Keratinocyte (primary cell): ENCODE measurements around the gene FCF1. TPM values are rescaled to one million over a fixed set of nuclear protein-coding genes. Genes with fewer than 3 reads are reported as not detected.

Experiments used
- DNase-seq: peaks from one replicate; pipeline ENCODE4 v3.0.0-alpha.2; 2011; ENCODE audit warnings: low read depth, missing footprints, low spot score
- FAIRE-seq: peaks from 2 replicates; lab custom pipeline; 2011; peaks lifted over from hg19 to GRCh38; lab: Jason Lieb, UNC
- H2AFZ ChIP-seq: 2 replicates; pipeline ENCODE4 v1.6.0; 2012; ENCODE audit warnings: low read length, control low read depth, inconsistent platforms; ENCODE audit not compliant: control insufficient read depth
- H3K27ac ChIP-seq: 2 replicates; pipeline ENCODE4 v1.5.1; 2011; ENCODE audit warnings: low read length; ENCODE audit not compliant: control insufficient read depth, insufficient read depth
- H3K27me3 ChIP-seq: 3 replicates; pipeline ENCODE4 v1.6.0; 2011; ENCODE audit warnings: low read length; ENCODE audit not compliant: control insufficient read depth, insufficient read depth; ENCODE audit errors: extremely low read depth
- H3K36me3 ChIP-seq, 2 experiments: 2 replicates in 1 of 2; 3 replicates in 1 of 2; pipeline ENCODE4 v1.5.1; 2011; ENCODE audit warnings: low read length in 2 of 2, mild to moderate bottlenecking in 1 of 2; ENCODE audit not compliant: control insufficient read depth in 2 of 2, insufficient read depth in 2 of 2; ENCODE audit errors: extremely low read depth in 1 of 2
- H3K4me1 ChIP-seq: 3 replicates; pipeline ENCODE4 v1.5.1; 2011; ENCODE audit warnings: low read length; ENCODE audit not compliant: control insufficient read depth, insufficient read depth; ENCODE audit errors: extremely low read depth
- H3K4me2 ChIP-seq: 3 replicates; pipeline ENCODE4 v1.6.0; 2011; ENCODE audit warnings: low read depth, low read length; ENCODE audit not compliant: control insufficient read depth, insufficient read depth; ENCODE audit errors: extremely low read depth
- H3K4me3 ChIP-seq, 3 experiments: fragments of 200-600 bp in 1 of 3; sonication (generic) in 1 of 3; 2 replicates in 2 of 3; 3 replicates in 1 of 3; pipeline ENCODE4 v1.5.1; 2011 to 2016; ENCODE audit warnings: low read length in 3 of 3, mild to moderate bottlenecking in 3 of 3, control low read depth in 2 of 3, inconsistent platforms in 1 of 3, low read depth in 1 of 3, mixed read lengths in 1 of 3, mixed run types in 1 of 3, moderate library complexity in 1 of 3; ENCODE audit not compliant: control insufficient read depth in 2 of 3, insufficient read depth in 2 of 3; ENCODE audit errors: extremely low read depth in 1 of 3
- H3K79me2 ChIP-seq: 2 replicates; pipeline ENCODE4 v1.6.0; 2012; ENCODE audit warnings: low read length; ENCODE audit not compliant: control insufficient read depth, insufficient read depth
- H3K9ac ChIP-seq: 3 replicates; pipeline ENCODE4 v1.6.0; 2011; ENCODE audit warnings: low read length; ENCODE audit not compliant: control insufficient read depth, insufficient read depth; ENCODE audit errors: extremely low read depth
- H3K9me1 ChIP-seq: 3 replicates; pipeline ENCODE4 v1.6.0; 2011; ENCODE audit warnings: low read length; ENCODE audit not compliant: control insufficient read depth, insufficient read depth; ENCODE audit errors: extremely low read depth
- H3K9me3 ChIP-seq: 2 replicates; pipeline ENCODE4 v1.5.1; 2012; ENCODE audit warnings: low read depth, low read length; ENCODE audit not compliant: control insufficient read depth
- H4K20me1 ChIP-seq: 3 replicates; pipeline ENCODE4 v1.6.0; 2011; ENCODE audit warnings: low read length; ENCODE audit not compliant: control insufficient read depth, insufficient read depth; ENCODE audit errors: extremely low read depth
- EZH2 ChIP-seq: IDR thresholded peaks from one replicate; pipeline ENCODE4 v1.6.1; 2012; ENCODE audit warnings: inconsistent platforms, mild to moderate bottlenecking, low read length, moderate library complexity
- dilution Hi-C: fragments of 300-500 bp; cut with MboI; formaldehyde crosslinking; loops from one replicate; pipeline ENCODE4 v1.7.0; 2020; ENCODE audit warnings: low sequenced_read_pairs; ENCODE audit not compliant: extremely low pct_ligation_motif_present
- polyA plus RNA-seq, 5 experiments: library from polyadenylated mRNA; depleted of rRNA in 3 of 5; stranded (reverse) in 3 of 5; stranded (forward) in 1 of 5; unstranded in 1 of 5; fragments of >200 nt; gene quantifications; 1 replicate in 1 of 5; 2 replicates in 3 of 5; 3 replicates in 1 of 5; pipeline versions ENCODE4 v1.2.1 to v1.2.3, GENCODE V29; 2011 to 2012; ENCODE audit warnings: missing spikeins in 2 of 5, low read depth in 1 of 5, low replicate concordance in 1 of 5
- TF ChIP-seq, protein P1 (sequence below), 3 experiments: IDR thresholded peaks in 1 of 3; conservative IDR thresholded peaks in 1 of 3; optimal IDR thresholded peaks in 1 of 3; 2 replicates in 2 of 3; 3 replicates in 1 of 3; pipeline versions ENCODE3 to v1.5.1; 2011; ENCODE audit warnings: low read length in 3 of 3, mild to moderate bottlenecking in 3 of 3, moderate library complexity in 2 of 3, control low read depth in 1 of 3, inconsistent platforms in 1 of 3; ENCODE audit not compliant: insufficient read depth in 2 of 3; ENCODE audit errors: extremely low read depth in 1 of 3

Gene FCF1
- polyA plus RNA-seq, 1 donor (not counting 4 experiments of a cell fraction or from before 2014, with no cell fraction given) = 86.8 TPM

DNA sequence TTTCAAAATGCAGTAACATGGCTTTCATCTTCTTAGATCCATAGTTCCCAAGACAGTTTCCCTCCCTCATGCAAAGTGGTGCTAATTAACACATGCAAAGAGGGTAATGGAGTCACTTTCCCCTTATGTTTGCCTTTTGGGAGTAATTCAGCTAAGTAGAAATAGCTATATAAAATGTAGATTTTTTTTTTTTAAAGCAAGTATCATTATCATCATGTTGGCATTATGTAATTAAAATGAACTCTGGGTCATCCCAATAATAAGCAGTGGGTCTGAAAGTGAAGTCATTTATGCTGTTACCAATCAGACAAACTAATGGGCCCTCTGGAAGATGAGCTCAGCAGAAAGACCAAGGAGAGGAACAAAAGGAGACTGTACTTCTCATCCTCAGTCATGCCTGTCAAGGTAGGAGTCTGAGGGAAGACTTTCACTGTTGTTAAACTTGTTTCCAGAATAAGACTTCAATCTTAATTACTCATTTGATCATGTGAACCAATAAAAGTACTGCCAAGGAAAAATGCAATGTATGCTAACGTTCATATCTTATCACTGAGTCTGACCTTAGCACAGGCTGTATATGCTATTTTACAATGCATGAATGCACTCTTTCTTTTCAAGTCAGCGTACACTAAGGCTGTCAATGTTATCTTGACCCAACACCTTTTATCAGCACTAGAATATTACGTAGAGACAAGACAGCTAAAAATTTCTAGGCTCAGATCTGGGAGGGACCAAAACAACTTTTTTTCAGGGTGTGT, 26.8 kb upstream of the FCF1 start:
- H3K9me1 ChIP-seq = no peaks in the 10 kb centered on the region
- H3K79me2 ChIP-seq = no peaks in the 10 kb centered on the region
- DNase-seq = no peak
- no peak overlapping the region for H3K27ac ChIP-seq
- H3K36me3 ChIP-seq = peaks cover 16 to 36% of the 10 kb centered on the region in 2 experiments
- TF ChIP-seq, protein P1, sequence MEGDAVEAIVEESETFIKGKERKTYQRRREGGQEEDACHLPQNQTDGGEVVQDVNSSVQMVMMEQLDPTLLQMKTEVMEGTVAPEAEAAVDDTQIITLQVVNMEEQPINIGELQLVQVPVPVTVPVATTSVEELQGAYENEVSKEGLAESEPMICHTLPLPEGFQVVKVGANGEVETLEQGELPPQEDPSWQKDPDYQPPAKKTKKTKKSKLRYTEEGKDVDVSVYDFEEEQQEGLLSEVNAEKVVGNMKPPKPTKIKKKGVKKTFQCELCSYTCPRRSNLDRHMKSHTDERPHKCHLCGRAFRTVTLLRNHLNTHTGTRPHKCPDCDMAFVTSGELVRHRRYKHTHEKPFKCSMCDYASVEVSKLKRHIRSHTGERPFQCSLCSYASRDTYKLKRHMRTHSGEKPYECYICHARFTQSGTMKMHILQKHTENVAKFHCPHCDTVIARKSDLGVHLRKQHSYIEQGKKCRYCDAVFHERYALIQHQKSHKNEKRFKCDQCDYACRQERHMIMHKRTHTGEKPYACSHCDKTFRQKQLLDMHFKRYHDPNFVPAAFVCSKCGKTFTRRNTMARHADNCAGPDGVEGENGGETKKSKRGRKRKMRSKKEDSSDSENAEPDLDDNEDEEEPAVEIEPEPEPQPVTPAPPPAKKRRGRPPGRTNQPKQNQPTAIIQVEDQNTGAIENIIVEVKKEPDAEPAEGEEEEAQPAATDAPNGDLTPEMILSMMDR (optimal IDR thresholded peaks at IDR 0.05 in 1 of 3, IDR thresholded peaks at IDR 0.05 in 1 of 3, conservative IDR thresholded peaks at IDR 0.05 in 1 of 3; ENCODE audit: extremely low read depth in 1 of 3, insufficient read depth in 2 of 3, low read length in 3 of 3) = no peak
- TF ChIP-seq EZH2 = no peak
- no peaks in the 10 kb centered on the region for H3K4me1 ChIP-seq
- H4K20me1 ChIP-seq = no peaks in the 10 kb centered on the region
- dilution Hi-C loops = no loop called here
- H3K27me3 ChIP-seq = no peaks in the 10 kb centered on the region
- FAIRE-seq = no peak
- no peaks in the 10 kb centered on the region for H3K9me3 ChIP-seq
- H3K4me3 ChIP-seq = no peak overlapping the region
- no peak overlapping the region for H3K9ac ChIP-seq
- no peak overlapping the region for H3K4me2 ChIP-seq
- no peak overlapping the region for H2AFZ ChIP-seq

DNA sequence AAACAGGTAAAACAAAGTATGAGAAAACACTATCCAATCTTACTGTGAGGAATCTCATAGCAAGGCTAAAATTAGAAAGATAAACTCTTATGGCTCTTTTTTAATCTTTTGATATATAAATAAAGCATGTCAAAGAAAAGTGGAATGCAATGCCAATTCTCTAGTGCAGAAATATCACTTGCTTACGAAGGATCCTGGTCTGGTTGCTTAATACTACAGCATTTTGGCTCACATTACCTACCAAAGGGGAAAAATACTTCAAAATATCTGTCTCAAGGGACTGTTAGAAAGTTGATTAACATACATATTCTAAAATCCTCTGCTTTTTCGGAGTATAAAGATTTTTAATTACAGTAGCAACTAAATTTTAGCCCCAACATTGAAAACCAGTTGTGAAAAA, 21.5 kb upstream of the FCF1 start:
- Histone ChIP-seq H3K9ac (no peak overlapping the region), H3K4me3 (no peak overlapping the region), H3K9me3 (no peaks in the 10 kb centered on the region), H3K79me2 (peaks cover 40% of the 10 kb centered on the region), H3K27ac (no peak overlapping the region), H3K4me2 (no peak overlapping the region), H3K4me1 (no peaks in the 10 kb centered on the region), H2AFZ (no peak overlapping the region), H3K36me3 (peaks cover 11 to 18% of the 10 kb centered on the region in 2 experiments), H3K27me3 (no peaks in the 10 kb centered on the region), H4K20me1 (peaks cover 10% of the 10 kb centered on the region), H3K9me1 (no peaks in the 10 kb centered on the region)
- no peak for TF ChIP-seq EZH2
- TF ChIP-seq, protein P1 (optimal IDR thresholded peaks at IDR 0.05 in 1 of 3, IDR thresholded peaks at IDR 0.05 in 1 of 3, conservative IDR thresholded peaks at IDR 0.05 in 1 of 3; ENCODE audit: extremely low read depth in 1 of 3, insufficient read depth in 2 of 3, low read length in 3 of 3) = no peak
- no peak for FAIRE-seq
- DNase-seq = no peak
- dilution Hi-C loops = no loop called here
